ENCODE data around the gene CLCA1. TPM values are rescaled to one million over a fixed set of nuclear protein-coding genes. Genes with fewer than 3 reads are reported as not detected.

Gene CLCA1
- total RNA-seq, 2 experiments from 2014 or later = not detected

- Mint-ChIP-seq H3K9me3 (ENCODE audit: insufficient read depth) (no peaks in the 10 kb centered on the region), H3K27ac (no peak overlapping the region), H3K27me3 (ENCODE audit: low read depth) (peaks cover 23% of the 10 kb centered on the region), H3K4me3 (no peak overlapping the region), H3K4me1 (ENCODE audit: low read depth) (no peaks in the 10 kb centered on the region), H3K36me3 (ENCODE audit: low read depth) (no peaks in the 10 kb centered on the region)
- CTCF ChIA-PET = interaction anchor here (0.9 kb wide), 1 partner anchor 34 kb away, joined by 3 read pairs; no protein-coding TSS in a partner anchor
- ATAC-seq = no peak
- POLR2A ChIA-PET = no interaction called here
- DNase-seq = no peak
Measured at GRCh38 chr1:86466109-86466844, 2.5 kb upstream of the CLCA1 start.

- ATAC-seq (no peak), DNase-seq (no peak)
- Mint-ChIP-seq H3K4me1 (ENCODE audit: low read depth) (no peaks in the 10 kb centered on the region), H3K36me3 (ENCODE audit: low read depth) (no peaks in the 10 kb centered on the region), H3K9me3 (ENCODE audit: insufficient read depth) (no peaks in the 10 kb centered on the region), H3K4me3 (no peak overlapping the region), H3K27ac (no peak overlapping the region), H3K27me3 (ENCODE audit: low read depth) (peaks cover 24% of the 10 kb centered on the region)
- ChIA-PET CTCF (interaction anchor here (0.9 kb wide), 1 partner anchor 33 kb away, joined by 3 read pairs; no protein-coding TSS in a partner anchor), POLR2A (no interaction called here)
Measured at GRCh38 chr1:86466986-86467385, 1.7 kb upstream of the CLCA1 start.

- POLR2A ChIA-PET = no interaction called here
- Mint-ChIP-seq H3K27me3 (ENCODE audit: low read depth) (peaks cover 20% of the 10 kb centered on the region), H3K36me3 (ENCODE audit: low read depth) (no peaks in the 10 kb centered on the region), H3K4me3 (no peak overlapping the region), H3K27ac (no peak overlapping the region), H3K9me3 (ENCODE audit: insufficient read depth) (no peaks in the 10 kb centered on the region), H3K4me1 (ENCODE audit: low read depth) (no peaks in the 10 kb centered on the region)
- CTCF ChIA-PET = interaction anchor here (1.2 kb wide), 1 partner anchor 29 kb away, joined by 3 read pairs; no protein-coding TSS in a partner anchor
- DNase-seq = no peak
- no peak for ATAC-seq
Measured at GRCh38 chr1:86470859-86471258, 2.1 kb downstream of the CLCA1 start.

DNA sequence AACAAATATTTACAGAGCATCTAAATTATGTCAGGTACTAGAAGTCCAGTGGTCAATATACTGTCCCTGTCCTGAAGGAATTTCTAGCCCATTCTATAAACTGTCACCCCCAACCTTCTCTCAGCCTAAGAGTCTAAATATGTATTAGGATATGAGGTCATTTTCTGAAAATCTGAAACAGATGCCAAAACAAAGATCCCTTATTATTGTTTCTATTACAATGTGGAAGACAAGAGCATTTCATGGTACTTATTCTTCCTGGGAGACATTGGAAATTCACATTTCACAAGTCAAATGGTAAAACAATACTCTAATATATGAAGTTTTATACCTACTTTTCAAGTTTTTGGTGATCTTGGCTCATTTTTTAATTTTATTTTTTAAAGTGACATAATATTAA lies 2.6 kb downstream of the CLCA1 start:
- no peak for DNase-seq
- ChIA-PET CTCF (no interaction called here), POLR2A (no interaction called here)
- ATAC-seq = no peak
- H3K36me3 Mint-ChIP-seq (ENCODE audit: low read depth) = no peaks in the 10 kb centered on the region
- no peak overlapping the region for H3K27ac Mint-ChIP-seq
- H3K27me3 Mint-ChIP-seq (ENCODE audit: low read depth) = peaks cover 17% of the 10 kb centered on the region
- H3K9me3 Mint-ChIP-seq (ENCODE audit: insufficient read depth) = no peaks in the 10 kb centered on the region
- no peaks in the 10 kb centered on the region for H3K4me1 Mint-ChIP-seq (ENCODE audit: low read depth)
- no peak overlapping the region for H3K4me3 Mint-ChIP-seq

DNA sequence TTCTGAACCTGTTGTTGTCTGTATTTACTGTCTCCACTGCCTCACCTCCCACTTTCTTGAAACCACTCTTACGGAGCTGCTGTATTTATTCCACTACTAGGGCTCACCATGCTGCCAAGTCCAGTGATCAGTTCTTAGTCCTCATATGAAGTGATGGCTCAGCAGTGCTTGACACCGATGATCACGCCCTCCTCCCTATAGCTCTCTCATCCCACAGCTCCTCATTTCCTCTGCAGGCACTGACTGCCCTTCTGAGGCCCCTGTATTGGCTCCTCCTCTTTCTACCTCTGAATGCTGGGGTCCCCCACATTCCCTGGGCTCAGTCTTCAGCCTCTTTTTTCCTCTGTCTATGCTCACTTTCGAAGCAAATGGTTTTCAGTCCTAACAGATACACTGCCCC lies 3.4 kb downstream of the CLCA1 start:
- no peak overlapping the region for H3K4me3 Mint-ChIP-seq
- CTCF ChIA-PET = interaction anchor here (0.5 to 1.7 kb wide), 5 partner anchors 11 to 256 kb away, joined by 3 to 7 read pairs (median 3); partner anchors contain the start of gene SH3GLB1
- ATAC-seq (no peak), DNase-seq (no peak)
- H3K9me3 Mint-ChIP-seq (ENCODE audit: insufficient read depth) = no peaks in the 10 kb centered on the region
- no peak overlapping the region for H3K27ac Mint-ChIP-seq
- H3K4me1 Mint-ChIP-seq (ENCODE audit: low read depth) = no peaks in the 10 kb centered on the region
- peaks cover 15% of the 10 kb centered on the region for H3K27me3 Mint-ChIP-seq (ENCODE audit: low read depth)
- H3K36me3 Mint-ChIP-seq (ENCODE audit: low read depth) = no peaks in the 10 kb centered on the region
- POLR2A ChIA-PET = no interaction called here

DNA sequence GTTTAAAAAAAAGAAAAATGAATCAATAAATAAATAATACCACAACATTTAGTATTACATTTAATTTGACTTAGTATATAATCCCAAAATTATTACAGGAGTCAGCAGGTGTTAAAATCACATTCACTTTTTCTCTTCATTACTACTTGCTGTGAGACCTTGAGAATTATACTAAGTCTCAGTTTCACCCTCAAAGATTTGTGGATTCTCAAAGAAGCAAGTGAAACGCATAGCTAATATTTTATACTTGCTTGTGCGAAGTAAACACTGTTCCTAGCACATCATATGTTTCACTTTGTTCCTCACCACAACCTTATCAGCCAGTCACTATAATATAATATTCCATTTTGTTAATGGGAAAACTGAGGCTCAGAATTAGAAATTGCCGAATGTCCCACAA lies 4.0 kb downstream of the CLCA1 start:
- peaks cover 15% of the 10 kb centered on the region for H3K27me3 Mint-ChIP-seq (ENCODE audit: low read depth)
- DNase-seq (no peak), ATAC-seq (no peak)
- no peak overlapping the region for H3K27ac Mint-ChIP-seq
- ChIA-PET CTCF (interaction anchor here (0.5 to 2.4 kb wide), 8 partner anchors 10 to 255 kb away, joined by 3 to 9 read pairs (median 4); partner anchors contain the start of gene SH3GLB1), POLR2A (no interaction called here)
- H3K4me1 Mint-ChIP-seq (ENCODE audit: low read depth) = no peaks in the 10 kb centered on the region
- no peaks in the 10 kb centered on the region for H3K36me3 Mint-ChIP-seq (ENCODE audit: low read depth)
- H3K4me3 Mint-ChIP-seq = no peak overlapping the region
- H3K9me3 Mint-ChIP-seq (ENCODE audit: insufficient read depth) = no peaks in the 10 kb centered on the region

GRCh38 chr1:86477256-86477655 lies 8.5 kb downstream of the CLCA1 start:
- POLR2A ChIA-PET = no interaction called here
- no peaks in the 10 kb centered on the region for H3K4me1 Mint-ChIP-seq (ENCODE audit: low read depth)
- no peaks in the 10 kb centered on the region for H3K9me3 Mint-ChIP-seq (ENCODE audit: insufficient read depth)
- no peaks in the 10 kb centered on the region for H3K36me3 Mint-ChIP-seq (ENCODE audit: low read depth)
- H3K27ac Mint-ChIP-seq = no peak overlapping the region
- no peak overlapping the region for H3K4me3 Mint-ChIP-seq
- no peak for DNase-seq
- no peak for ATAC-seq
- H3K27me3 Mint-ChIP-seq (ENCODE audit: low read depth) = peaks cover 3% of the 10 kb centered on the region
- CTCF ChIA-PET = no interaction called here

- H3K4me3 Mint-ChIP-seq = no peak overlapping the region
- no peaks in the 10 kb centered on the region for H3K4me1 Mint-ChIP-seq (ENCODE audit: low read depth)
- ChIA-PET CTCF (no interaction called here), POLR2A (no interaction called here)
- ATAC-seq (no peak), DNase-seq (no peak)
- peaks cover 2% of the 10 kb centered on the region for H3K27me3 Mint-ChIP-seq (ENCODE audit: low read depth)
- H3K36me3 Mint-ChIP-seq (ENCODE audit: low read depth) = no peaks in the 10 kb centered on the region
- no peak overlapping the region for H3K27ac Mint-ChIP-seq
- H3K9me3 Mint-ChIP-seq (ENCODE audit: insufficient read depth) = no peaks in the 10 kb centered on the region
Measured at GRCh38 chr1:86477682-86478081, 9.0 kb downstream of the CLCA1 start.

- no peaks in the 10 kb centered on the region for H3K9me3 Mint-ChIP-seq (ENCODE audit: insufficient read depth)
- ATAC-seq (no peak), DNase-seq (no peak)
- peaks cover 2% of the 10 kb centered on the region for H3K27me3 Mint-ChIP-seq (ENCODE audit: low read depth)
- H3K36me3 Mint-ChIP-seq (ENCODE audit: low read depth) = no peaks in the 10 kb centered on the region
- no peak overlapping the region for H3K27ac Mint-ChIP-seq
- no peaks in the 10 kb centered on the region for H3K4me1 Mint-ChIP-seq (ENCODE audit: low read depth)
- ChIA-PET CTCF (no interaction called here), POLR2A (no interaction called here)
- H3K4me3 Mint-ChIP-seq = no peak overlapping the region
Measured at GRCh38 chr1:86478416-86479156, 9.9 kb downstream of the CLCA1 start.

- no peak for DNase-seq
- ATAC-seq = no peak
- Mint-ChIP-seq H3K27ac (no peak overlapping the region), H3K4me1 (ENCODE audit: low read depth) (no peaks in the 10 kb centered on the region), H3K27me3 (ENCODE audit: low read depth) (peaks cover 8% of the 10 kb centered on the region), H3K4me3 (no peak overlapping the region), H3K9me3 (ENCODE audit: insufficient read depth) (no peaks in the 10 kb centered on the region), H3K36me3 (ENCODE audit: low read depth) (no peaks in the 10 kb centered on the region)
- CTCF ChIA-PET = no interaction called here
- POLR2A ChIA-PET = no interaction called here
Measured at GRCh38 chr1:86481966-86482365, 13.2 kb downstream of the CLCA1 start.

DNA sequence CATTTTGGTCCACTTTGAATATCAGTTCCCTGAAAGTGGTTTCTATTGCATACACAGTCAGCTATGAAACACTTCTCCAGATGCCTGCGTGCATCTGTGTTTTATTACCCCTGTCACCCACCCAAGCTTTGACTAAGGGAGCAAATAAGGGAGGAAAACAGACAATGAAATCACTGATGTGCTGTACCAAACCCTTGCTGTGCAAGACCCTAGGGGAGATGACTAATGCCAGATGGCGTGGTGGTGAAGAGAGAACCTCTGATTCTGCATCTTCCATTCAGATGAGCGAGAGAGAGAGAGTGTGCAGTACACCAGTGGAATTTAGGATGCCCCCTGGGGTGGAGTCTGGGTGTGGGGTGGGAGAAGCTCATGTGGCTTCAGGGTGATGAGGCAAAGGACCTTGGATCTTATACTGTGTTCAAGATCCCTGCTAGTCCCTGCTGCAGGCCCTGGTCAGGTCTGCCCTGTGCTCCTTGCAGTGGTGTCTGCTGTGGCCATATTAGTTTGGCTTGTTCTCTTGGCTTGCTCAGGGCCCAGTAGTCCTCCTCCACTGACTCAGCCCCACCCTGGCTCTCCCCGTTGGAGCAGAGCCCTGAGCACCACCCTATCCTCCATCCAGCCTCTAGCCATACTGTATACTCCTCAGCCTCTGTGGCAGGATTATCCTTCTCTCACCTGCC lies 18.5 kb downstream of the CLCA1 start:
- ChIA-PET POLR2A (no interaction called here), CTCF (interaction anchor here (1.2 kb wide), 1 partner anchor 15 kb away, joined by 3 read pairs; no protein-coding TSS in a partner anchor)
- Mint-ChIP-seq H3K4me3 (no peak overlapping the region), H3K27ac (no peak overlapping the region), H3K36me3 (ENCODE audit: low read depth) (no peaks in the 10 kb centered on the region), H3K9me3 (ENCODE audit: insufficient read depth) (no peaks in the 10 kb centered on the region), H3K27me3 (ENCODE audit: low read depth) (peaks cover 6% of the 10 kb centered on the region), H3K4me1 (ENCODE audit: low read depth) (no peaks in the 10 kb centered on the region)
- no peak for DNase-seq
- no peak for ATAC-seq

DNA sequence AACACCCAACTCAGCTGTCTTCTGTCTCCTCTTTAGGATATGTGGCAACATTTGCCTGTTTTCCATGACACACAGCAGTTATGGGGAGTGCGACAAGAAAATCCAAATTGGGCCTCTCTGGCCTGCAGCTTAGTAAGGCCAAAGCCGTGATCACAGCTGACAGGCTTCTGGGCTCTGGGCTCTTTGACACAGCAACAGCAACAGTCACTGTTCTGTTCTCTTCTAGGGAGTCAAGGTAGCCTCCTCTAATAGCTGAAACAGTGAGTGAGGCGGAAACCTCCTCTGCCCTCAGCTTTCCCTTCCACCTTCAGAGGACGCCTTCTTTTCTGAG lies 19.0 kb downstream of the CLCA1 start:
- H3K27ac Mint-ChIP-seq = no peak overlapping the region
- H3K36me3 Mint-ChIP-seq (ENCODE audit: low read depth) = no peaks in the 10 kb centered on the region
- ChIA-PET CTCF (interaction anchor here (1.2 kb wide), 1 partner anchor 14 kb away, joined by 3 read pairs; no protein-coding TSS in a partner anchor), POLR2A (no interaction called here)
- H3K27me3 Mint-ChIP-seq (ENCODE audit: low read depth) = peaks cover 8% of the 10 kb centered on the region
- ATAC-seq (no peak), DNase-seq (no peak)
- H3K9me3 Mint-ChIP-seq (ENCODE audit: insufficient read depth) = no peaks in the 10 kb centered on the region
- H3K4me3 Mint-ChIP-seq = no peak overlapping the region
- no peaks in the 10 kb centered on the region for H3K4me1 Mint-ChIP-seq (ENCODE audit: low read depth)
